ENCODE data around the gene SNCAIP. TPM values are rescaled to one million over a fixed set of nuclear protein-coding genes. Genes with fewer than 3 reads are reported as not detected.

Gene SNCAIP
- total RNA-seq, 4 donors from 2014 or later, result 0.82 to 2.2 (median 1.6) TPM; not detected in 1

DNA sequence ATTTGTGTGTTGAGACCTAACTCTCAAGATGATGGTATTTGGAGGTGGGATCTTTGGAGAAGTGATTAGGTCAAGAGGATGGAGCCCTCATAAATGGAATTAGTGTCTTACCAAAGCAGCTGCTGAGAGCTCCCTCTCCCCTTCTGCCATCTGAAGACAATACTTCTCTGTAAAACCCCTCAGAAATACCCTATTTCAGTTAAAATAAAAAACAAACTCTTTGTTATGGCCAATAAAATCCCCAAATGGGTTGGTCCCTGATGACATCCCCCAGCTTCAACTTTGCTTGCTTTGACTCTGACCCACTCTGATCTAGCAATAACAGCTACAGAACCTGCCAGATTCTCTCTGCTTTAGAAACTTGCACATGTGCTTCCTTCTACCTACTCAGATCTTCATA is 100.9 kb downstream of the SNCAIP start:
- no peak for DNase-seq
- Histone ChIP-seq H3K4me3 (no peak overlapping the region), H3K27ac (no peak overlapping the region), H3K36me3 (no peaks in the 10 kb centered on the region), H3K4me1 (no peaks in the 10 kb centered on the region), H3K27me3 (no peaks in the 10 kb centered on the region), H3K9me3 (no peaks in the 10 kb centered on the region)
- TF ChIP-seq, protein P1, sequence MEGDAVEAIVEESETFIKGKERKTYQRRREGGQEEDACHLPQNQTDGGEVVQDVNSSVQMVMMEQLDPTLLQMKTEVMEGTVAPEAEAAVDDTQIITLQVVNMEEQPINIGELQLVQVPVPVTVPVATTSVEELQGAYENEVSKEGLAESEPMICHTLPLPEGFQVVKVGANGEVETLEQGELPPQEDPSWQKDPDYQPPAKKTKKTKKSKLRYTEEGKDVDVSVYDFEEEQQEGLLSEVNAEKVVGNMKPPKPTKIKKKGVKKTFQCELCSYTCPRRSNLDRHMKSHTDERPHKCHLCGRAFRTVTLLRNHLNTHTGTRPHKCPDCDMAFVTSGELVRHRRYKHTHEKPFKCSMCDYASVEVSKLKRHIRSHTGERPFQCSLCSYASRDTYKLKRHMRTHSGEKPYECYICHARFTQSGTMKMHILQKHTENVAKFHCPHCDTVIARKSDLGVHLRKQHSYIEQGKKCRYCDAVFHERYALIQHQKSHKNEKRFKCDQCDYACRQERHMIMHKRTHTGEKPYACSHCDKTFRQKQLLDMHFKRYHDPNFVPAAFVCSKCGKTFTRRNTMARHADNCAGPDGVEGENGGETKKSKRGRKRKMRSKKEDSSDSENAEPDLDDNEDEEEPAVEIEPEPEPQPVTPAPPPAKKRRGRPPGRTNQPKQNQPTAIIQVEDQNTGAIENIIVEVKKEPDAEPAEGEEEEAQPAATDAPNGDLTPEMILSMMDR (IDR thresholded peaks at IDR 0.05), result no peak
- intact Hi-C loops (cut with DNase I; ENCODE audit: low total_unique reads) (no loop called here), in situ Hi-C loops (cut with MboI; ENCODE audit: low pct_ligation_motif_present in 1 of 4, low pct_unique_long_range_greater_than_20kb in 1 of 4, low sequenced_read_pairs in 3 of 4) (loop anchor here (10.0 kb wide), 2 partner anchors 218 to 318 kb away; no protein-coding TSS in a partner anchor)

DNA sequence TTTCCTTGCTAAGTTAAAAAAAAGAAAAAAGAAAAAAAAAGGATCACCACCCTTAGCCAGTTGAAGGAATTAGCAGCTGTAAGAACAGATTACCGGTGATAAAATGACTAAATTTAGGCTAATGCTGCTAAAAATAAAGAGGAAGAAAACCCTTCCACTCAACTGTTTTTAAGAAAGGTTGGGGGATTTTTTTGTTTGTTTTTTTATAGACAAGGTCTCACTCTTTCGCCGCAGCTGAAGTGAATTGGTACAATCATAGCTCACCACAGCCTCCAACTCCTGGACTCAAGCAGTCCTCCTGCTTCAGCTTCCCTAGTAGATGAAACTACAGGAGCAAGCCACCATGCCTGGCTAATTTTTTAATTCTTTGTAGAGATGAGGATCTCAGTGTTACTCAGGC is 101.7 kb downstream of the SNCAIP start:
- no peak overlapping the region for H3K27ac ChIP-seq
- intact Hi-C loops (cut with DNase I; ENCODE audit: low total_unique reads), result no loop called here
- no peaks in the 10 kb centered on the region for H3K4me1 ChIP-seq
- H3K27me3 ChIP-seq, result no peaks in the 10 kb centered on the region
- in situ Hi-C loops (cut with MboI; ENCODE audit: low pct_ligation_motif_present in 1 of 4, low pct_unique_long_range_greater_than_20kb in 1 of 4, low sequenced_read_pairs in 3 of 4), result loop anchor here (10.0 kb wide), 2 partner anchors 219 to 319 kb away; no protein-coding TSS in a partner anchor
- H3K4me3 ChIP-seq, result no peak overlapping the region
- H3K9me3 ChIP-seq, result no peaks in the 10 kb centered on the region
- DNase-seq, result no peak
- no peaks in the 10 kb centered on the region for H3K36me3 ChIP-seq
- TF ChIP-seq POLR2A (IDR thresholded peaks at IDR 0.05) (no peak), POLR2AphosphoS5 (IDR thresholded peaks at IDR 0.05) (no peak), EP300 (IDR thresholded peaks at IDR 0.05; ENCODE audit: low read depth) (no peak)
- TF ChIP-seq, protein P1 (IDR thresholded peaks at IDR 0.05), result no peak
- 71 to 86% methylated on average over 3 of the region's 3 CpGs for WGBS, 2 donors (ENCODE audit: low coverage in 1 of 2)

DNA sequence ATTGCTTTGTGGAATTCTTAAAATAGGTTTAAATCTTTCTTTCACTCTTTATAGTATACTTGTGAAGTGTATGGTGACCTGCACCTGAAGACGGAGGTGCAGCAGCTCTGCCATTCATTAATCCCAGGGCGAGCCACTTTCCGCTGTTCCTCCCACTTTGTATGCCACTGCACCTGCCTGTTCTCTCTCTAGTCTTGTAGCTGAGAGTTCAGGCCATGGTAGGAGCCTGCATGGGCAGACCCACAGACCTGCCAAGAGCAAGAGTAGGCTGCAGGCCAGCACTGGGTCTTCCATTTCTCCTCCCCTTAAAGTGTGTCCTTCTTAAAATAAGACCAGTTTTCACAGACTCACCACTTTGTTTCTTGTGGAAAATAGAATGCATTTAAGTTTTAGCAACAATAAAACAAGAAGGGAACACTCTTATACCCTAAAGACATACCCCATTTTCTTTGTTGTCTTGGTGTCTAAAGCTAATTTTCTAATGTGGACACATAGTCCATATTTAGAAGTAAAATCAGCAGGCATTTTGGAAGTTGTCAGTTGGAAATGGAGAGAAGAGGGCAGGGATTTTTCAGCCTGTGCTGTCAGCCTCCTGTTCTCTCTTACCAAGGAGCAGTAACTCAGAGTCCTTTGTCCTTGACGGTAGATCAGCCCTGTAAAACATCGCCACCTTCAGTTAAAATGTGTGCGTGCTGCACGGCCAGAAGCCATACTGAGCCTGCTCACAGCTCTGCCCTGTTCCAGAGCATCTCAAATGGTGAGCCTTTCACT is 103.2 kb downstream of the SNCAIP start:
- WGBS, 2 donors (ENCODE audit: low coverage in 1 of 2), result 36% methylated on average over 6 to 7 of the region's 7 CpGs
- no peaks in the 10 kb centered on the region for H3K36me3 ChIP-seq
- peaks cover 0 to 6% (median 0%) of the 10 kb centered on the region in 4 donors for H3K4me1 ChIP-seq
- DNase-seq, result peak; percentile 53
- in situ Hi-C loops (cut with MboI; ENCODE audit: low pct_ligation_motif_present in 1 of 4, low pct_unique_long_range_greater_than_20kb in 1 of 4, low sequenced_read_pairs in 3 of 4), result loop anchor here (10.0 kb wide), 2 partner anchors 220 to 320 kb away; no protein-coding TSS in a partner anchor
- intact Hi-C loops (cut with DNase I; ENCODE audit: low total_unique reads), result no loop called here
- no peak overlapping the region for H3K4me3 ChIP-seq
- H3K9me3 ChIP-seq, result no peaks in the 10 kb centered on the region
- TF ChIP-seq, protein P1 (IDR thresholded peaks at IDR 0.05), result peak; percentile 52 to 68 (median 62)
- TF ChIP-seq POLR2A (IDR thresholded peaks at IDR 0.05) (no peak), EP300 (IDR thresholded peaks at IDR 0.05; ENCODE audit: low read depth) (no peak)
- no peaks in the 10 kb centered on the region for H3K27me3 ChIP-seq
- no peak overlapping the region for H3K27ac ChIP-seq

DNA sequence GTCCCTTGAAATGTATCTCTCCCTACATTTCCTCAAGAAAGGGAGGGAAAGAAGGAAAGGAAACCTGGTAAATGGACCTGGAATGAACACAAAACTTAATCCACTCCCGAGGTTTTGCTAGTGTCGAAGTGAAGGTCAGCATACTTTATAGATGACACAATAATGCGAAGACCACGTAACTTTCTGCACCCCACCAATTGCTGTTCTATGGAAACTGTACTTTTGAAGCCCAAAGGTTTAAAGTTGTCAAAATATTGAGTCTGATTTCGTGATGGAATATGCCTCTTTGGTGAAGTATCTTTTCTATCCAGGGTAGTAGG is 103.7 kb downstream of the SNCAIP start:
- Histone ChIP-seq H3K36me3 (no peaks in the 10 kb centered on the region), H3K27ac (no peak overlapping the region), H3K4me1 (peaks cover 0 to 10% (median under 1%) of the 10 kb centered on the region in 4 donors), H3K27me3 (no peaks in the 10 kb centered on the region), H3K4me3 (no peak overlapping the region), H3K9me3 (no peaks in the 10 kb centered on the region)
- WGBS, 2 donors (ENCODE audit: low coverage in 1 of 2), result 68 to 77% methylated on average over 3 to 5 of the region's 5 CpGs
- intact Hi-C loops (cut with DNase I; ENCODE audit: low total_unique reads) (no loop called here), in situ Hi-C loops (cut with MboI; ENCODE audit: low pct_ligation_motif_present in 1 of 4, low pct_unique_long_range_greater_than_20kb in 1 of 4, low sequenced_read_pairs in 3 of 4) (loop anchor here (10.0 kb wide), 2 partner anchors 221 to 321 kb away; no protein-coding TSS in a partner anchor)
- TF ChIP-seq EP300 (IDR thresholded peaks at IDR 0.05; ENCODE audit: low read depth), result no peak
- TF ChIP-seq, protein P1 (IDR thresholded peaks at IDR 0.05), result peak in 1 of 5 experiments; percentile 3
- DNase-seq, result no peak

All from transverse colon (tissue), 4 donors.